AG04450 (cell line): ENCODE measurements around the gene SCAF4. TPM values are rescaled to one million over a fixed set of nuclear protein-coding genes. Genes with fewer than 3 reads are reported as not detected.

Experiments
- CTCF ChIA-PET: fragments of 300-600, 350-600 bp; formaldehyde crosslinking; extraction: SDS; loops from one replicate; lab custom pipeline; 2022; ENCODE audit warnings: antibody characterized with exemption, inconsistent platforms; lab: Charles Lee
- POLR2A ChIA-PET: fragments of 350-600 bp; formaldehyde crosslinking; extraction: SDS; loops from one replicate; lab custom pipeline; 2021; ENCODE audit warnings: antibody characterized with exemption, inconsistent platforms; lab: Yijun Ruan, JAX
- DNase-seq: peaks from one replicate; pipeline ENCODE4 v3.0.0-alpha.2; 2011; ENCODE audit warnings: low read depth, low spot score
- H3K27ac ChIP-seq: one replicate; pipeline ENCODE4 v1.5.1; 2012; ENCODE audit warnings: low read depth, low read length, control low read depth
- H3K27me3 ChIP-seq: one replicate; pipeline ENCODE4 v1.6.0; 2012; ENCODE audit warnings: low read length; ENCODE audit not compliant: control insufficient read depth, insufficient read depth
- H3K4me3 ChIP-seq: 2 replicates; pipeline ENCODE4 v1.5.1; 2011; ENCODE audit warnings: mild to moderate bottlenecking, low read depth, low read length, control low read depth
- H3K9me3 ChIP-seq: 2 replicates; pipeline ENCODE4 v1.5.1; 2012; ENCODE audit warnings: low read length; ENCODE audit not compliant: control insufficient read depth, insufficient read depth
- polyA plus RNA-seq: library from polyadenylated mRNA; depleted of rRNA; stranded (reverse); fragments of >200 nt; gene quantifications from 2 replicates; pipeline ENCODE4 v1.2.3, GENCODE V29; 2011
- TF ChIP-seq, protein P1 (sequence below): IDR thresholded peaks from 2 replicates; pipeline ENCODE4 v1.5.1; 2011; ENCODE audit warnings: low read depth, low read length, control low read depth, inconsistent platforms

The SCAF4 gene
- polyA plus RNA-seq, 1 experiment: 6.3 TPM

DNA sequence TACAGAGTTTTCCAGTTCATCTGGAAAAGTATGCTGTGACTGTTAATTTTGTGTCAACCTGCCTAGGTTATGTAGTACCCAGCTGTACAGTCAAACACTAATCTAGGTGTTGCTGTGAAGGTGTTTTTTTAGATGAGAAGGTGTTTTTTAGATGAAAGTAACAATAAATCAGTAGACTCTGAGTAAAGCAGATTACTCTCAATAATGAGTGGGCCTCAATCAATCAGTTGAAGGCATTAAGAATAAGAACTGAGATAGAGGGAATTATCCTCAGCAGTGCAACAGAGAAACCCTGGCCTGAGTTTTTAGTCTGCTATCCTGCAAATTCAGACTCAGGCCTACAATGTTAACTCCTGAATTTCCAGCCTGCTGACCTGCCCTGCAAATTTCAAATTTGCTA lies 33.5 kb downstream of the SCAF4 start:
- CTCF ChIA-PET: no interaction called here
- POLR2A ChIA-PET: no interaction called here

GRCh38 chr21:31696424-31696823 lies 35.5 kb downstream of the SCAF4 start:
- POLR2A ChIA-PET: no interaction called here
- no peaks in the 10 kb centered on the region for H3K9me3 ChIP-seq
- no peaks in the 10 kb centered on the region for H3K27me3 ChIP-seq
- no peak overlapping the region for H3K4me3 ChIP-seq
- TF ChIP-seq, protein P1, sequence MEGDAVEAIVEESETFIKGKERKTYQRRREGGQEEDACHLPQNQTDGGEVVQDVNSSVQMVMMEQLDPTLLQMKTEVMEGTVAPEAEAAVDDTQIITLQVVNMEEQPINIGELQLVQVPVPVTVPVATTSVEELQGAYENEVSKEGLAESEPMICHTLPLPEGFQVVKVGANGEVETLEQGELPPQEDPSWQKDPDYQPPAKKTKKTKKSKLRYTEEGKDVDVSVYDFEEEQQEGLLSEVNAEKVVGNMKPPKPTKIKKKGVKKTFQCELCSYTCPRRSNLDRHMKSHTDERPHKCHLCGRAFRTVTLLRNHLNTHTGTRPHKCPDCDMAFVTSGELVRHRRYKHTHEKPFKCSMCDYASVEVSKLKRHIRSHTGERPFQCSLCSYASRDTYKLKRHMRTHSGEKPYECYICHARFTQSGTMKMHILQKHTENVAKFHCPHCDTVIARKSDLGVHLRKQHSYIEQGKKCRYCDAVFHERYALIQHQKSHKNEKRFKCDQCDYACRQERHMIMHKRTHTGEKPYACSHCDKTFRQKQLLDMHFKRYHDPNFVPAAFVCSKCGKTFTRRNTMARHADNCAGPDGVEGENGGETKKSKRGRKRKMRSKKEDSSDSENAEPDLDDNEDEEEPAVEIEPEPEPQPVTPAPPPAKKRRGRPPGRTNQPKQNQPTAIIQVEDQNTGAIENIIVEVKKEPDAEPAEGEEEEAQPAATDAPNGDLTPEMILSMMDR: no peak
- no peak overlapping the region for H3K27ac ChIP-seq
- CTCF ChIA-PET: interaction anchor here (0.9 to 1.5 kb wide), 2 partner anchors 10 to 12 kb away, joined by 4 to 5 read pairs; no protein-coding TSS in a partner anchor
- DNase-seq: no peak

More for the DNA sequence above, 33.5 kb downstream of the SCAF4 start:
- Histone ChIP-seq H3K27ac (no peak overlapping the region), H3K9me3 (no peaks in the 10 kb centered on the region), H3K27me3 (no peaks in the 10 kb centered on the region), H3K4me3 (no peak overlapping the region)
- DNase-seq: no peak
- TF ChIP-seq, protein P1: no peak

DNA sequence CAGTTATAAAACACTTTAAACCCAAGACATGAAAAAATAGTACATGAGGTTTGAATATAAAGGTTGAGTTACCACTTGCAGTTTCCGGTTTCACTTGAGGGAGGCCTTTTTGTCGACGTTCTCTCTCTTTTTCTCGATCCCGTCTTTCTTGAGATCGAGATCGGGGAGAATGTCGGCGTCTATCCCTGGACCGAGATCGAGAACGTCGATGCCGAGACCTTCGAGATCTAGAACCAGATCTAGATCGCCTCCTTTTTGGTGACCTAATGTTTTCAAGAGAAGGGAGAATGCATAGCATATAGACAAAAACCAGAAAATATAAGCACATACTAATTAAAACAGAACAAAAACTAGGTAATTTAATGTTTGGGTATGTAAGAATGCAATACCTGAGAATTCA lies 38.7 kb downstream of the SCAF4 start:
- ChIA-PET CTCF (no interaction called here), POLR2A (no interaction called here)
- no peak for DNase-seq

GRCh38 chr21:31688603-31689368 lies 43.1 kb downstream of the SCAF4 start:
- no peak for DNase-seq
- no peak overlapping the region for H3K4me3 ChIP-seq
- no peak overlapping the region for H3K27ac ChIP-seq
- ChIA-PET CTCF (no interaction called here), POLR2A (interaction anchor here (0.6 to 0.7 kb wide), 3 partner anchors 44 to 1568 kb away, joined by 3 to 5 read pairs (median 3); no protein-coding TSS in a partner anchor)
- no peaks in the 10 kb centered on the region for H3K9me3 ChIP-seq
- no peaks in the 10 kb centered on the region for H3K27me3 ChIP-seq
- TF ChIP-seq, protein P1: no peak

More for the DNA sequence above, 38.7 kb downstream of the SCAF4 start:
- H3K27me3 ChIP-seq: no peaks in the 10 kb centered on the region
- no peak overlapping the region for H3K27ac ChIP-seq
- TF ChIP-seq, protein P1: no peak
- no peak overlapping the region for H3K4me3 ChIP-seq
- H3K9me3 ChIP-seq: no peaks in the 10 kb centered on the region

GRCh38 chr21:31687108-31687507 lies 44.8 kb downstream of the SCAF4 start:
- TF ChIP-seq, protein P1: no peak
- Histone ChIP-seq H3K27ac (no peak overlapping the region), H3K27me3 (no peaks in the 10 kb centered on the region), H3K4me3 (no peak overlapping the region), H3K9me3 (no peaks in the 10 kb centered on the region)
- CTCF ChIA-PET: interaction anchor here (1.3 kb wide), 1 partner anchor 9 kb away, joined by 4 read pairs; no protein-coding TSS in a partner anchor
- POLR2A ChIA-PET: no interaction called here
- DNase-seq: no peak
